SK-N-SH (cell line): ENCODE measurements around the gene NXNL1. TPM values are rescaled to one million over a fixed set of nuclear protein-coding genes. Genes with fewer than 3 reads are reported as not detected.
A peak's percentile ranks its signal among the peaks of the same experiment; 100 is the strongest.

ENCODE experiments used
- CTCF ChIA-PET: fragments of 300-600, 350-600 bp; formaldehyde crosslinking; extraction: SDS; loops from one replicate; lab custom pipeline; 2021; lab: Yijun Ruan, JAX
- POLR2A ChIA-PET: fragments of 350-600 bp; sonication (Branson Sonifier 250); formaldehyde crosslinking; extraction: SDS; loops from one replicate; lab custom pipeline; 2020; ENCODE audit warnings: antibody characterized with exemption, inconsistent platforms; lab: Yijun Ruan, JAX
- DNase-seq: peaks from one replicate; pipeline ENCODE4 v3.0.0; 2012
- H2AFZ ChIP-seq: fragments of 200-600 bp; sonication (generic); 2 replicates; pipeline ENCODE4 v1.8.1; 2016; ENCODE audit warnings: antibody characterized with exemption, mild to moderate bottlenecking, low read depth
- H3F3A ChIP-seq: fragments of 200-600 bp; sonication (generic); replicated peaks from 2 replicates; pipeline ENCODE3; 2016; ENCODE audit warnings: antibody characterized with exemption, mild to moderate bottlenecking; ENCODE audit not compliant: insufficient read depth
- H3K27ac ChIP-seq, 2 experiments: fragments of 200-500 bp in 1 of 2; fragments of 200-600 bp in 1 of 2; sonication (Bioruptor generic) in 1 of 2; sonication (generic), shearing (Covaris generic) in 1 of 2; 2 replicates each; pipeline versions ENCODE4 v1.5.1 to v1.6.1; 2014 to 2016; ENCODE audit warnings: low read depth in 2 of 2, inconsistent platforms in 1 of 2, low read length in 1 of 2, mild to moderate bottlenecking in 1 of 2, mixed read lengths in 1 of 2
- H3K27me3 ChIP-seq: fragments of 200-600 bp; sonication (generic), shearing (Covaris generic); 2 replicates; pipeline ENCODE4 v1.6.1; 2016; ENCODE audit warnings: mixed run types; ENCODE audit not compliant: insufficient read depth
- H3K36me3 ChIP-seq, 2 experiments: fragments of 200-500 bp in 1 of 2; fragments of 200-600 bp in 1 of 2; sonication (Bioruptor generic) in 1 of 2; sonication (generic) in 1 of 2; replicated peaks in 1 of 2; 2 replicates each; pipeline versions ENCODE3 to v1.5.1; 2014 to 2016; ENCODE audit warnings: low read length in 1 of 2, mild to moderate bottlenecking in 1 of 2; ENCODE audit not compliant: insufficient read depth in 2 of 2, control insufficient read depth in 1 of 2
- H3K4me1 ChIP-seq, 2 experiments: fragments of 200-500 bp in 1 of 2; fragments of 200-600 bp in 1 of 2; sonication (Bioruptor generic) in 1 of 2; sonication (generic), shearing (Covaris generic) in 1 of 2; 2 replicates each; pipeline versions ENCODE4 v1.5.1 to v1.6.1; 2014 to 2016; ENCODE audit warnings: low read depth in 1 of 2, low read length in 1 of 2, mixed run types in 1 of 2; ENCODE audit not compliant: insufficient read depth in 2 of 2, control insufficient read depth in 1 of 2
- H3K4me2 ChIP-seq: fragments of 200-600 bp; sonication (generic), shearing (Covaris generic); 2 replicates; pipeline ENCODE4 v1.6.1; 2017; ENCODE audit warnings: mixed run types
- H3K4me3 ChIP-seq, 2 experiments: fragments of 200-500 bp in 1 of 2; fragments of 200-600 bp in 1 of 2; sonication (Bioruptor generic) in 1 of 2; sonication (generic), shearing (Covaris generic) in 1 of 2; 2 replicates each; pipeline versions ENCODE4 v1.5.1 to v1.8.1; 2014 to 2016; ENCODE audit warnings: low read depth in 2 of 2, inconsistent platforms in 1 of 2, low read length in 1 of 2, mild to moderate bottlenecking in 1 of 2, mixed read lengths in 1 of 2, moderate library complexity in 1 of 2
- H3K79me2 ChIP-seq: fragments of 200-600 bp; sonication (generic); 2 replicates; pipeline ENCODE4 v1.8.1; 2017; ENCODE audit warnings: mild to moderate bottlenecking; ENCODE audit not compliant: insufficient read depth
- H3K9ac ChIP-seq: fragments of 200-600 bp; sonication (generic); 2 replicates; pipeline ENCODE4 v1.6.1; 2017; ENCODE audit warnings: mixed run types
- H3K9me2 ChIP-seq: fragments of 200-600 bp; sonication (generic); 2 replicates; pipeline ENCODE4 v1.6.1; 2017; ENCODE audit warnings: mixed run types
- H3K9me3 ChIP-seq: fragments of 200-600 bp; sonication (generic); 2 replicates; pipeline ENCODE4 v1.6.1; 2017; ENCODE audit warnings: mixed run types, mild to moderate bottlenecking, moderate library complexity
- H4K20me1 ChIP-seq: fragments of 200-600 bp; sonication (generic); 2 replicates; pipeline ENCODE4 v1.6.1; 2017; ENCODE audit warnings: mild to moderate bottlenecking, mixed run types; ENCODE audit not compliant: insufficient read depth
- ELF1 ChIP-seq: IDR thresholded peaks from 2 replicates; pipeline ENCODE4 v1.4.0; 2012
- FOSL2 ChIP-seq: IDR thresholded peaks from 2 replicates; pipeline ENCODE4 v1.4.0; 2012; ENCODE audit warnings: low read depth, mild to moderate bottlenecking, moderate library complexity, borderline replicate concordance
- FOXJ3 ChIP-seq: sonication (generic); formaldehyde crosslinking; IDR thresholded peaks from 2 replicates; pipeline ENCODE4 v1.5.1; 2020; ENCODE audit warnings: mild to moderate bottlenecking, missing genetic modification reagents
- GATA2 ChIP-seq: sonication (generic); formaldehyde crosslinking; IDR thresholded peaks from 2 replicates; pipeline ENCODE4 v1.5.0; 2020; ENCODE audit warnings: mild to moderate bottlenecking, missing genetic modification reagents
- JUND ChIP-seq: IDR thresholded peaks from 2 replicates; pipeline ENCODE4 v1.4.0; 2012
- MXI1 ChIP-seq: IDR thresholded peaks from 2 replicates; pipeline ENCODE4 v1.6.1; 2012; ENCODE audit warnings: mild to moderate bottlenecking, low read depth, low read length, improper control_type of control experiment
- NRF1 ChIP-seq: IDR thresholded peaks from 2 replicates; pipeline ENCODE4 v1.6.1; 2012; ENCODE audit warnings: low read depth, mild to moderate bottlenecking, low read length
- PBX3 ChIP-seq: IDR thresholded peaks from 2 replicates; pipeline ENCODE4; 2012
- RFX5 ChIP-seq: IDR thresholded peaks from 2 replicates; pipeline ENCODE4 v1.6.1; 2012; ENCODE audit warnings: mild to moderate bottlenecking, improper control_type of control experiment, low read length
- TAF1 ChIP-seq: IDR thresholded peaks from 2 replicates; pipeline ENCODE4 v1.6.1; 2012; ENCODE audit warnings: low read depth, mild to moderate bottlenecking, low read length, moderate library complexity, borderline replicate concordance
- TCF12 ChIP-seq: IDR thresholded peaks from 2 replicates; pipeline ENCODE4 v1.4.0; 2012
- TEAD4 ChIP-seq: IDR thresholded peaks from 2 replicates; pipeline ENCODE4 v1.4.0; 2012; ENCODE audit warnings: mild to moderate bottlenecking, borderline replicate concordance; ENCODE audit not compliant: insufficient read depth
- YY1 ChIP-seq: IDR thresholded peaks from 2 replicates; pipeline ENCODE4 v1.4.0; 2012; ENCODE audit warnings: low read depth, mild to moderate bottlenecking
- WGBS: methylation state at CpG from one replicate; pipeline ENCODE4 v1.1.6; 2017; ENCODE audit warnings: low lambda C conversion rate; 5-methylcytosine and 5-hydroxymethylcytosine counted together
- polyA plus RNA-seq, 3 experiments: library from polyadenylated mRNA; depleted of rRNA; stranded (reverse); fragments of >200 nt; gene quantifications; 2 replicates each; pipeline ENCODE4 v1.2.3, GENCODE V29; 2012
- TF ChIP-seq, protein P1 (sequence below): fragments of 200-600 bp; sonication (generic); IDR thresholded peaks from 2 replicates; pipeline ENCODE4 v1.6.1; 2017; ENCODE audit warnings: antibody characterized with exemption, mild to moderate bottlenecking, moderate library complexity
- TF ChIP-seq, protein P2 (sequence below): IDR thresholded peaks from 2 replicates; pipeline ENCODE4 v1.4.0; 2012; ENCODE audit warnings: low read depth, borderline replicate concordance
- TF ChIP-seq, protein P3 (sequence below): fragments of 150-350 bp; IDR thresholded peaks from 2 replicates; pipeline ENCODE4 v1.6.1; 2017; ENCODE audit warnings: antibody characterized with exemption, low read length, low read depth, borderline replicate concordance
- TF ChIP-seq, protein P4 (sequence below): IDR thresholded peaks from 2 replicates; pipeline ENCODE4 v1.6.1; 2012; ENCODE audit warnings: mild to moderate bottlenecking, low read depth, low read length, moderate library complexity

The NXNL1 gene
- polyA plus RNA-seq, 1 of the 3 experiments (the other 2 are of a cell fraction): not detected

DNA sequence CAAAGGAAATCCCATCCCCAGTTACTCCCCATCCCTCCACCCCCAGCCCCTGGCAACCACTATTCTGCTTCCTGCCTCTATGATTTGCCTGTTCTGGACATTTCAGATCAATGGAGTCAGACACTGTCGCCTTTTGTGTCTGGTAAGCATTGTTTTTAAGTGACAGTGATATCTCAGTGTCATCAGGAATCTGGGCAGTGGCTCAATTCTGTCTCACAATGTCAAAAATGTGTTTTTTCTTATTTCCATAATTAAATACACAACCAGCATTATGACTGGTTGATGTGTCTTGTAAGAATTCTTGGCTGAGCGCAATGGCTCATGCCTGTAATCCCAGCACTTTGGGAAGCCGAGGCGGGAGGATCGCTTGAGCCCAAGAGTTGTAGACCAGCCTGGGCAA, 30.6 kb upstream of the NXNL1 start:
- Histone ChIP-seq H3K27me3 (no peaks in the 10 kb centered on the region), H3K36me3 (peaks cover 0 to 3% of the 10 kb centered on the region in 2 experiments), H3K9me2 (no peaks in the 10 kb centered on the region), H3K27ac (peak overlapping the region in 1 of 2 experiments; percentile 31; a peak in 1 of 4 replicates), H3K79me2 (no peaks in the 10 kb centered on the region), H3K9ac (no peak overlapping the region), H3K4me3 (no peak overlapping the region), H3K4me1 (no peaks in the 10 kb centered on the region; a peak in 1 of 4 replicates), H3F3A (peaks cover 6% of the 10 kb centered on the region), H2AFZ (no peak overlapping the region), H3K9me3 (no peaks in the 10 kb centered on the region), H3K4me2 (no peak overlapping the region), H4K20me1 (peaks cover 4% of the 10 kb centered on the region; the same call in 1 of the 2 replicates)
- TF ChIP-seq TCF12: peak; percentile 32; the same call in 1 of the 2 replicates
- TF ChIP-seq, protein P1, sequence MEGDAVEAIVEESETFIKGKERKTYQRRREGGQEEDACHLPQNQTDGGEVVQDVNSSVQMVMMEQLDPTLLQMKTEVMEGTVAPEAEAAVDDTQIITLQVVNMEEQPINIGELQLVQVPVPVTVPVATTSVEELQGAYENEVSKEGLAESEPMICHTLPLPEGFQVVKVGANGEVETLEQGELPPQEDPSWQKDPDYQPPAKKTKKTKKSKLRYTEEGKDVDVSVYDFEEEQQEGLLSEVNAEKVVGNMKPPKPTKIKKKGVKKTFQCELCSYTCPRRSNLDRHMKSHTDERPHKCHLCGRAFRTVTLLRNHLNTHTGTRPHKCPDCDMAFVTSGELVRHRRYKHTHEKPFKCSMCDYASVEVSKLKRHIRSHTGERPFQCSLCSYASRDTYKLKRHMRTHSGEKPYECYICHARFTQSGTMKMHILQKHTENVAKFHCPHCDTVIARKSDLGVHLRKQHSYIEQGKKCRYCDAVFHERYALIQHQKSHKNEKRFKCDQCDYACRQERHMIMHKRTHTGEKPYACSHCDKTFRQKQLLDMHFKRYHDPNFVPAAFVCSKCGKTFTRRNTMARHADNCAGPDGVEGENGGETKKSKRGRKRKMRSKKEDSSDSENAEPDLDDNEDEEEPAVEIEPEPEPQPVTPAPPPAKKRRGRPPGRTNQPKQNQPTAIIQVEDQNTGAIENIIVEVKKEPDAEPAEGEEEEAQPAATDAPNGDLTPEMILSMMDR: no peak
- peak; percentile 27 for TF ChIP-seq PBX3
- POLR2A ChIA-PET: no interaction called here
- 69% methylated on average over 5 of the region's 5 CpGs for WGBS
- CTCF ChIA-PET: no interaction called here
- DNase-seq: peak; percentile 21

- 73% methylated on average over 4 of the region's 4 CpGs for WGBS
- Histone ChIP-seq H3F3A (peaks cover 6% of the 10 kb centered on the region), H2AFZ (no peak overlapping the region), H3K4me2 (no peak overlapping the region), H3K9ac (no peak overlapping the region), H3K79me2 (no peaks in the 10 kb centered on the region), H3K36me3 (peaks cover 0 to under 1% of the 10 kb centered on the region in 2 experiments), H3K4me1 (no peaks in the 10 kb centered on the region; a peak in 1 of 4 replicates), H3K27ac (no peak overlapping the region), H3K27me3 (no peaks in the 10 kb centered on the region), H3K9me3 (no peaks in the 10 kb centered on the region), H4K20me1 (no peaks in the 10 kb centered on the region), H3K4me3 (no peak overlapping the region), H3K9me2 (no peaks in the 10 kb centered on the region)
- DNase-seq: no peak
- POLR2A ChIA-PET: no interaction called here
- CTCF ChIA-PET: no interaction called here
- TF ChIP-seq YY1 (no peak), PBX3 (no peak), JUND (no peak), RFX5 (no peak), MXI1 (no peak), NRF1 (no peak), FOSL2 (no peak), GATA2 (CRISPR knock-in tag) (no peak), TAF1 (no peak), FOXJ3 (CRISPR knock-in tag) (no peak), ELF1 (no peak), TEAD4 (no peak)
- TF ChIP-seq, protein P2, sequence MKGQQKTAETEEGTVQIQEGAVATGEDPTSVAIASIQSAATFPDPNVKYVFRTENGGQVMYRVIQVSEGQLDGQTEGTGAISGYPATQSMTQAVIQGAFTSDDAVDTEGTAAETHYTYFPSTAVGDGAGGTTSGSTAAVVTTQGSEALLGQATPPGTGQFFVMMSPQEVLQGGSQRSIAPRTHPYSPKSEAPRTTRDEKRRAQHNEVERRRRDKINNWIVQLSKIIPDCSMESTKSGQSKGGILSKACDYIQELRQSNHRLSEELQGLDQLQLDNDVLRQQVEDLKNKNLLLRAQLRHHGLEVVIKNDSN: no peak
- TF ChIP-seq, protein P3, sequence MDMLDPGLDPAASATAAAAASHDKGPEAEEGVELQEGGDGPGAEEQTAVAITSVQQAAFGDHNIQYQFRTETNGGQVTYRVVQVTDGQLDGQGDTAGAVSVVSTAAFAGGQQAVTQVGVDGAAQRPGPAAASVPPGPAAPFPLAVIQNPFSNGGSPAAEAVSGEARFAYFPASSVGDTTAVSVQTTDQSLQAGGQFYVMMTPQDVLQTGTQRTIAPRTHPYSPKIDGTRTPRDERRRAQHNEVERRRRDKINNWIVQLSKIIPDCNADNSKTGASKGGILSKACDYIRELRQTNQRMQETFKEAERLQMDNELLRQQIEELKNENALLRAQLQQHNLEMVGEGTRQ: no peak
- TF ChIP-seq, protein P4, sequence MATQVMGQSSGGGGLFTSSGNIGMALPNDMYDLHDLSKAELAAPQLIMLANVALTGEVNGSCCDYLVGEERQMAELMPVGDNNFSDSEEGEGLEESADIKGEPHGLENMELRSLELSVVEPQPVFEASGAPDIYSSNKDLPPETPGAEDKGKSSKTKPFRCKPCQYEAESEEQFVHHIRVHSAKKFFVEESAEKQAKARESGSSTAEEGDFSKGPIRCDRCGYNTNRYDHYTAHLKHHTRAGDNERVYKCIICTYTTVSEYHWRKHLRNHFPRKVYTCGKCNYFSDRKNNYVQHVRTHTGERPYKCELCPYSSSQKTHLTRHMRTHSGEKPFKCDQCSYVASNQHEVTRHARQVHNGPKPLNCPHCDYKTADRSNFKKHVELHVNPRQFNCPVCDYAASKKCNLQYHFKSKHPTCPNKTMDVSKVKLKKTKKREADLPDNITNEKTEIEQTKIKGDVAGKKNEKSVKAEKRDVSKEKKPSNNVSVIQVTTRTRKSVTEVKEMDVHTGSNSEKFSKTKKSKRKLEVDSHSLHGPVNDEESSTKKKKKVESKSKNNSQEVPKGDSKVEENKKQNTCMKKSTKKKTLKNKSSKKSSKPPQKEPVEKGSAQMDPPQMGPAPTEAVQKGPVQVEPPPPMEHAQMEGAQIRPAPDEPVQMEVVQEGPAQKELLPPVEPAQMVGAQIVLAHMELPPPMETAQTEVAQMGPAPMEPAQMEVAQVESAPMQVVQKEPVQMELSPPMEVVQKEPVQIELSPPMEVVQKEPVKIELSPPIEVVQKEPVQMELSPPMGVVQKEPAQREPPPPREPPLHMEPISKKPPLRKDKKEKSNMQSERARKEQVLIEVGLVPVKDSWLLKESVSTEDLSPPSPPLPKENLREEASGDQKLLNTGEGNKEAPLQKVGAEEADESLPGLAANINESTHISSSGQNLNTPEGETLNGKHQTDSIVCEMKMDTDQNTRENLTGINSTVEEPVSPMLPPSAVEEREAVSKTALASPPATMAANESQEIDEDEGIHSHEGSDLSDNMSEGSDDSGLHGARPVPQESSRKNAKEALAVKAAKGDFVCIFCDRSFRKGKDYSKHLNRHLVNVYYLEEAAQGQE: no peak
Measured at GRCh38 chr19:17490411-17490810, 29.7 kb upstream of the NXNL1 start.
